H1 (cell line): ENCODE measurements around the gene CIPC. TPM values are rescaled to one million over a fixed set of nuclear protein-coding genes. Genes with fewer than 3 reads are reported as not detected.
A peak's percentile ranks its signal among the peaks of the same experiment; 100 is the strongest.

ENCODE experiments used
- CTCF ChIA-PET: fragments of 300-600 bp; sonication (Branson Sonifier 250); formaldehyde crosslinking; loops from one replicate; lab custom pipeline; 2021; ENCODE audit not compliant: partially characterized antibody; lab: Charles Lee
- POLR2A ChIA-PET: fragments of 300-600 bp; sonication (Branson Sonifier 250); formaldehyde crosslinking; loops from one replicate; lab custom pipeline; 2021; ENCODE audit warnings: inconsistent platforms; ENCODE audit not compliant: partially characterized antibody; lab: Charles Lee
- DNase-seq, 2 experiments: peaks; one replicate each; pipeline versions ENCODE4 v3.0.0 to v3.0.0-alpha.2; 2010 to 2022; ENCODE audit warnings: low spot score in 2 of 2, low read depth in 1 of 2, mixed read lengths in 1 of 2
- FAIRE-seq: peaks from 2 replicates; lab custom pipeline; 2011; peaks lifted over from hg19 to GRCh38; lab: Jason Lieb, UNC
- H2AFZ ChIP-seq: 2 replicates; pipeline ENCODE4 v1.8.1; 2012; ENCODE audit warnings: low read length, inconsistent platforms
- H2AK5ac ChIP-seq: 2 replicates; pipeline ENCODE4 v1.6.1; 2013; ENCODE audit warnings: low read depth, low read length
- H2BK120ac ChIP-seq: replicated peaks from 2 replicates; pipeline ENCODE3; 2013; ENCODE audit warnings: low read depth, low read length, inconsistent platforms
- H2BK12ac ChIP-seq: 2 replicates; pipeline ENCODE4 v1.6.1; 2013; ENCODE audit warnings: low read depth, low read length
- H2BK15ac ChIP-seq: 2 replicates; pipeline ENCODE4 v1.6.1; 2013; ENCODE audit warnings: low read length
- H2BK20ac ChIP-seq: 2 replicates; pipeline ENCODE4 v1.6.1; 2013; ENCODE audit warnings: low read length
- H2BK5ac ChIP-seq: 2 replicates; pipeline ENCODE4 v1.6.1; 2013; ENCODE audit warnings: low read depth, low read length
- H3K14ac ChIP-seq: 2 replicates; pipeline ENCODE4 v1.6.1; 2013; ENCODE audit warnings: inconsistent platforms; ENCODE audit not compliant: insufficient read length
- H3K18ac ChIP-seq: 2 replicates; pipeline ENCODE4 v1.6.1; 2013; ENCODE audit warnings: low read length; ENCODE audit errors: extremely low read depth
- H3K23ac ChIP-seq: 2 replicates; pipeline ENCODE4 v1.6.1; 2013; ENCODE audit warnings: inconsistent platforms; ENCODE audit not compliant: insufficient read length
- H3K23me2 ChIP-seq: 2 replicates; pipeline ENCODE4 v1.6.1; 2013; ENCODE audit warnings: low read depth, low read length
- H3K27ac ChIP-seq: 2 replicates; pipeline ENCODE4 v1.6.1; 2011; ENCODE audit warnings: low read depth, low read length, inconsistent platforms
- H3K27me3 ChIP-seq, 4 experiments: replicated peaks in 1 of 4; 1 replicate in 1 of 4; 2 replicates in 3 of 4; pipeline versions ENCODE4 v1.6.1 to v1.8.1; 2011 to 2013; ENCODE audit warnings: low read length in 3 of 4, mild to moderate bottlenecking in 3 of 4, inconsistent platforms in 2 of 4, mixed read lengths in 2 of 4, moderate library complexity in 1 of 4; ENCODE audit not compliant: control insufficient read depth in 3 of 4, insufficient read depth in 3 of 4; ENCODE audit errors: extremely low read depth in 1 of 4
- H3K36me3 ChIP-seq, 4 experiments: 2 replicates each; pipeline versions ENCODE4 v1.6.1 to v1.8.1; 2011 to 2013; ENCODE audit warnings: mild to moderate bottlenecking in 4 of 4, low read length in 3 of 4, moderate library complexity in 2 of 4, control low read depth in 1 of 4, inconsistent platforms in 1 of 4; ENCODE audit not compliant: insufficient read depth in 4 of 4, control insufficient read depth in 2 of 4
- H3K4ac ChIP-seq: replicated peaks from 2 replicates; pipeline ENCODE3; 2013; ENCODE audit warnings: low read length, low read depth, mixed read lengths, inconsistent platforms; ENCODE audit not compliant: insufficient read length
- H3K4me1 ChIP-seq, 4 experiments: replicated peaks in 1 of 4; 1 replicate in 1 of 4; 2 replicates in 3 of 4; pipeline versions ENCODE4 v1.6.1 to v1.8.1; 2011 to 2013; ENCODE audit warnings: low read length in 3 of 4, inconsistent platforms in 2 of 4, mixed read lengths in 1 of 4; ENCODE audit not compliant: insufficient read depth in 4 of 4, control insufficient read depth in 3 of 4
- H3K4me2 ChIP-seq, 2 experiments: 2 replicates each; pipeline versions ENCODE4 v1.6.1 to v1.8.1; 2011 to 2013; ENCODE audit warnings: low read depth in 2 of 2, low read length in 2 of 2, control low read depth in 1 of 2, inconsistent platforms in 1 of 2, mild to moderate bottlenecking in 1 of 2; ENCODE audit not compliant: insufficient read depth in 1 of 2
- H3K4me3 ChIP-seq, 4 experiments: fragments of 200-600, 300-600 bp in 1 of 4; sonication (generic), shearing (Covaris generic), sonication (Bioruptor Twin) in 1 of 4; 2 replicates each; pipeline versions ENCODE4 v1.5.1 to v1.8.1; 2011 to 2016; ENCODE audit warnings: low read length in 4 of 4, low read depth in 3 of 4, control low read depth in 2 of 4, inconsistent platforms in 2 of 4, mild to moderate bottlenecking in 2 of 4, mixed read lengths in 1 of 4, moderate library complexity in 1 of 4; ENCODE audit not compliant: insufficient read depth in 2 of 4; ENCODE audit errors: extremely low read depth in 1 of 4
- H3K56ac ChIP-seq: replicated peaks from 2 replicates; pipeline ENCODE3; 2013; ENCODE audit warnings: low read depth, mild to moderate bottlenecking, mixed read lengths, low read length, inconsistent platforms; ENCODE audit not compliant: insufficient read length
- H3K79me1 ChIP-seq: 2 replicates; pipeline ENCODE4 v1.6.1; 2013; ENCODE audit warnings: low read depth, low read length, control low read depth
- H3K79me2 ChIP-seq, 2 experiments: 2 replicates each; pipeline versions ENCODE4 v1.6.1 to v1.8.1; 2012 to 2013; ENCODE audit warnings: low read length in 2 of 2, mild to moderate bottlenecking in 2 of 2, inconsistent platforms in 1 of 2; ENCODE audit not compliant: insufficient read depth in 2 of 2, control insufficient read depth in 1 of 2
- H3K9ac ChIP-seq, 4 experiments: replicated peaks in 1 of 4; 1 replicate in 1 of 4; 2 replicates in 3 of 4; pipeline versions ENCODE4 v1.6.1 to v1.8.1; 2011 to 2013; ENCODE audit warnings: low read depth in 3 of 4, low read length in 3 of 4, control low read depth in 2 of 4, mild to moderate bottlenecking in 2 of 4, moderate library complexity in 2 of 4, inconsistent platforms in 1 of 4; ENCODE audit errors: extremely low read depth in 1 of 4
- H3K9me3 ChIP-seq, 2 experiments: 2 replicates each; pipeline versions ENCODE4 v1.6.1 to v1.8.1; 2012 to 2013; ENCODE audit warnings: mild to moderate bottlenecking in 2 of 2, moderate library complexity in 2 of 2, control low read depth in 1 of 2, inconsistent platforms in 1 of 2, low read depth in 1 of 2, low read length in 1 of 2, mixed read lengths in 1 of 2; ENCODE audit not compliant: insufficient read depth in 2 of 2
- H4K20me1 ChIP-seq, 2 experiments: replicated peaks in 1 of 2; 2 replicates each; pipeline versions ENCODE3 to v1.8.1; 2011 to 2013; ENCODE audit warnings: inconsistent platforms in 2 of 2, low read length in 2 of 2, mild to moderate bottlenecking in 1 of 2; ENCODE audit not compliant: insufficient read depth in 2 of 2, control insufficient read depth in 1 of 2
- H4K5ac ChIP-seq: 2 replicates; pipeline ENCODE4 v1.6.1; 2013; ENCODE audit warnings: low read length, low read depth, mixed read lengths, inconsistent platforms; ENCODE audit not compliant: insufficient read length
- H4K8ac ChIP-seq: 2 replicates; pipeline ENCODE4 v1.8.0; 2013; ENCODE audit warnings: mild to moderate bottlenecking, moderate library complexity, low read length, inconsistent platforms; ENCODE audit not compliant: insufficient read depth; ENCODE audit errors: extremely low read depth
- H4K91ac ChIP-seq: replicated peaks from 2 replicates; pipeline ENCODE3; 2013; ENCODE audit warnings: low read length, mixed read lengths, inconsistent platforms; ENCODE audit not compliant: insufficient read length
- BRCA1 ChIP-seq: IDR thresholded peaks from 2 replicates; pipeline ENCODE4 v1.6.1; 2012; ENCODE audit warnings: low read depth, low read length, improper control_type of control experiment
- EGR1 ChIP-seq: IDR thresholded peaks from 2 replicates; pipeline ENCODE4 v1.6.1; 2011; ENCODE audit warnings: low read depth, low read length, borderline replicate concordance
- JUN ChIP-seq: IDR thresholded peaks from 2 replicates; pipeline ENCODE4 v1.6.1; 2011; ENCODE audit warnings: low read depth, mild to moderate bottlenecking, improper control_type of control experiment, low read length
- POU5F1 ChIP-seq: IDR thresholded peaks from 2 replicates; pipeline ENCODE4 v1.6.1; 2011; ENCODE audit warnings: low read depth, mild to moderate bottlenecking, low read length, moderate library complexity
- RAD21 ChIP-seq, 2 experiments: IDR thresholded peaks in 1 of 2; conservative IDR thresholded peaks in 1 of 2; 2 replicates each; pipeline ENCODE4 v1.6.1; 2011; ENCODE audit warnings: low read depth in 2 of 2, low read length in 2 of 2, improper control_type of control experiment in 1 of 2, inconsistent platforms in 1 of 2, mild to moderate bottlenecking in 1 of 2, moderate library complexity in 1 of 2
- SIRT6 ChIP-seq: IDR thresholded peaks from one replicate; pipeline ENCODE4 v1.7.1; 2012; ENCODE audit warnings: low read length, inconsistent platforms
- SRF ChIP-seq: IDR thresholded peaks from 2 replicates; pipeline ENCODE4 v1.6.1; 2011; ENCODE audit warnings: mild to moderate bottlenecking, low read depth, low read length, moderate library complexity
- TAF1 ChIP-seq: IDR thresholded peaks from 2 replicates; pipeline ENCODE4 v1.6.1; 2011; ENCODE audit warnings: mild to moderate bottlenecking, low read depth, low read length
- TBP ChIP-seq: IDR thresholded peaks from 2 replicates; pipeline ENCODE4 v1.6.1; 2011; ENCODE audit warnings: low read depth, low read length, improper control_type of control experiment
- USF2 ChIP-seq: IDR thresholded peaks from 2 replicates; pipeline ENCODE4 v1.6.1; 2011; ENCODE audit warnings: low read length, improper control_type of control experiment
- WGBS, 2 experiments: shearing (Covaris generic) in 1 of 2; methylation state at CpG; one replicate each; pipeline versions ENCODE4 v1.1.6 to v1.1.7; 2013 to 2015; ENCODE audit warnings: low lambda C conversion rate in 2 of 2, mixed read lengths in 2 of 2, inconsistent platforms in 1 of 2, low coverage in 1 of 2, missing lambda C conversion rate in 1 of 2; ENCODE audit not compliant: insufficient replicate concordance in 2 of 2, insufficient coverage in 1 of 2, insufficient read length in 1 of 2; ENCODE audit errors: extremely low coverage in 1 of 2, missing lambda C conversion rate in 1 of 2; 5-methylcytosine and 5-hydroxymethylcytosine counted together
- polyA plus RNA-seq, 7 experiments: library from polyadenylated mRNA; depleted of rRNA in 3 of 7; stranded (reverse) in 5 of 7; unstranded in 2 of 7; fragments of >200 nt in 5 of 7; fragments of 200-250 nt in 2 of 7; gene quantifications; 1 replicate in 5 of 7; 2 replicates in 1 of 7; 4 replicates in 1 of 7; pipeline versions ENCODE4 v1.2.1 to v1.2.3, GENCODE V29; 2011 to 2013; ENCODE audit warnings: missing spikeins in 2 of 7, mixed read lengths in 2 of 7
- total RNA-seq: library from RNA; stranded (reverse); fragmentation: NEBNext Ultra II Directional; extraction: Animal tissue kit (Norgen Biotek cat#: 25700); gene quantifications from 2 replicates; pipeline ENCODE4 v1.2.1, GENCODE V29; 2021

Gene CIPC
- total and polyA plus RNA-seq, 2 of the 8 experiments (the other 6 are each of a cell fraction or from before 2014, with no cell fraction given) = 13.9 to 32.7 TPM

- no peaks in the 10 kb centered on the region for H4K20me1 ChIP-seq
- H3K4me3 ChIP-seq = no peak overlapping the region
- H3K36me3 ChIP-seq = no peaks in the 10 kb centered on the region
- no peak overlapping the region for H3K56ac ChIP-seq
- H3K27me3 ChIP-seq = no peaks in the 10 kb centered on the region
- H3K23me2 ChIP-seq = no peaks in the 10 kb centered on the region
- no peak overlapping the region for H4K5ac ChIP-seq
- 0 out of 2 replicates have a peak overlapping the region, but pooled peaks have one; percentile 19 for H2BK15ac ChIP-seq
- H4K91ac ChIP-seq = no peak overlapping the region
- H3K4ac ChIP-seq = no peak overlapping the region
- no peak overlapping the region for H3K9ac ChIP-seq
- H3K27ac ChIP-seq = no peak overlapping the region
- no peak overlapping the region; the same call in 1 of the 2 replicates for H4K8ac ChIP-seq
- ChIA-PET POLR2A (interaction anchor here (0.7 to 1.8 kb wide), 2 partner anchors 148 to 261 kb away, joined by 3 to 5 read pairs; no protein-coding TSS in a partner anchor), CTCF (interaction anchor here (1.0 to 16.3 kb wide), 19 partner anchors 10 to 217 kb away, joined by 3 to 719 read pairs (median 4); no protein-coding TSS in a partner anchor)
- H2BK5ac ChIP-seq = no peak overlapping the region
- 0 out of 2 replicates have a peak overlapping the region, but pooled peaks have one; percentile 15 for H2BK20ac ChIP-seq
- H2BK120ac ChIP-seq = no peak overlapping the region
- no peak overlapping the region for H3K18ac ChIP-seq
- no peaks in the 10 kb centered on the region for H3K79me2 ChIP-seq
- no peak overlapping the region for H2AK5ac ChIP-seq
- TF ChIP-seq BRCA1 = no peak
- TF ChIP-seq SRF = no peak
- TF ChIP-seq RAD21 (IDR thresholded peaks at IDR 0.05 in 1 of 2, conservative IDR thresholded peaks at IDR 0.05 in 1 of 2; ENCODE audit: low read depth in 2 of 2, low read length in 2 of 2) = no peak
- TF ChIP-seq USF2 = no peak
- no peak for TF ChIP-seq TAF1
- TF ChIP-seq JUN = no peak
- TF ChIP-seq EGR1 = no peak
- no peak for TF ChIP-seq TBP
- no peak for TF ChIP-seq SIRT6
- no peak for TF ChIP-seq POU5F1
- no peak overlapping the region for H3K4me2 ChIP-seq
- FAIRE-seq = no peak
- no peaks in the 10 kb centered on the region for H3K79me1 ChIP-seq
- no peak overlapping the region for H3K14ac ChIP-seq
- DNase-seq = no peak
- no peaks in the 10 kb centered on the region for H3K9me3 ChIP-seq
- WGBS, 2 experiments = 96% methylated on average over 10 of the region's 10 CpGs; no CpG with 5 or more reads in 1 of the 2 experiments
- H3K4me1 ChIP-seq = peaks cover 2 to 7% (median 5%) of the 10 kb centered on the region in 4 experiments
- H3K23ac ChIP-seq = no peak overlapping the region
- H2BK12ac ChIP-seq = peak overlapping the region; percentile 62; the same call in 1 of the 2 replicates
- no peak overlapping the region for H2AFZ ChIP-seq
Observed at GRCh38 chr14:77066578-77067172, 31.4 kb upstream of the CIPC start.
